ENCODE data around the gene TTC17.
"Not testable (repeated sequence)": the region's sequence is repeated elsewhere in the genome, so short reads cannot be mapped to it uniquely, and the experiment has no call there.

TTC17 gene

GRCh38 chr11:43381802-43382201 lies 23.1 kb downstream of the TTC17 start:
- DNase-seq (ENCODE audit: low read depth in 2 of 2), result no peak

- no peak for DNase-seq (ENCODE audit: low read depth in 2 of 2)
Observed at GRCh38 chr11:43382614-43383013, 23.9 kb downstream of the TTC17 start.

GRCh38 chr11:43384393-43384792 lies 25.7 kb downstream of the TTC17 start:
- no peak for DNase-seq (ENCODE audit: low read depth in 2 of 2)

GRCh38 chr11:43392713-43393112 lies 34.0 kb downstream of the TTC17 start:
- DNase-seq (ENCODE audit: low read depth in 2 of 2), result no peak

GRCh38 chr11:43393765-43394355 lies 35.1 kb downstream of the TTC17 start:
- no peak for DNase-seq (ENCODE audit: low read depth in 2 of 2)

GRCh38 chr11:43396617-43397016 lies 37.9 kb downstream of the TTC17 start:
- DNase-seq (ENCODE audit: low read depth in 2 of 2), result no peak

- DNase-seq (ENCODE audit: low read depth in 2 of 2), result no peak
Observed at GRCh38 chr11:43397251-43397650, 38.5 kb downstream of the TTC17 start.

- DNase-seq (ENCODE audit: low read depth in 2 of 2), result no peak
Observed at GRCh38 chr11:43399983-43400630, 41.4 kb downstream of the TTC17 start.

GRCh38 chr11:43401252-43401651 lies 42.5 kb downstream of the TTC17 start:
- no peak for DNase-seq (ENCODE audit: low read depth in 2 of 2)

- DNase-seq (ENCODE audit: low read depth in 2 of 2), result not testable (repeated sequence)
Observed at GRCh38 chr11:43401811-43402210, 43.1 kb downstream of the TTC17 start.

- no peak for DNase-seq (ENCODE audit: low read depth in 2 of 2)
Observed at GRCh38 chr11:43403357-43404231, 44.9 kb downstream of the TTC17 start.

GRCh38 chr11:43404406-43404805 lies 45.7 kb downstream of the TTC17 start:
- DNase-seq (ENCODE audit: low read depth in 2 of 2), result no peak

GRCh38 chr11:43404836-43405479 lies 46.2 kb downstream of the TTC17 start:
- no peak for DNase-seq (ENCODE audit: low read depth in 2 of 2)

GRCh38 chr11:43408277-43408676 lies 49.6 kb downstream of the TTC17 start:
- DNase-seq (ENCODE audit: low read depth in 2 of 2), result no peak

GRCh38 chr11:43410394-43410793 lies 51.7 kb downstream of the TTC17 start:
- no peak for DNase-seq (ENCODE audit: low read depth in 2 of 2)

- DNase-seq (ENCODE audit: low read depth in 2 of 2), result no peak
Observed at GRCh38 chr11:43418197-43418596, 59.5 kb downstream of the TTC17 start.

GRCh38 chr11:43419460-43419859 lies 60.7 kb downstream of the TTC17 start:
- no peak for DNase-seq (ENCODE audit: low read depth in 2 of 2)

GRCh38 chr11:43427971-43428370 lies 69.3 kb downstream of the TTC17 start:
- DNase-seq (ENCODE audit: low read depth in 2 of 2), result no peak

GRCh38 chr11:43430916-43431315 lies 72.2 kb downstream of the TTC17 start:
- not testable (repeated sequence) for DNase-seq (ENCODE audit: low read depth in 2 of 2)

GRCh38 chr11:43434893-43435292 lies 76.2 kb downstream of the TTC17 start:
- DNase-seq (ENCODE audit: low read depth in 2 of 2), result no peak

- no peak for DNase-seq (ENCODE audit: low read depth in 2 of 2)
Observed at GRCh38 chr11:43440486-43440885, 81.8 kb downstream of the TTC17 start.

- no peak for DNase-seq (ENCODE audit: low read depth in 2 of 2)
Observed at GRCh38 chr11:43443811-43444210, 85.1 kb downstream of the TTC17 start.

All from activated CD8-positive, alpha-beta memory T cell treated with anti-CD3 and anti-CD28 coated beads for 4 hours (primary cell).